ENCODE data around the gene FILIP1L. TPM values are rescaled to one million over a fixed set of nuclear protein-coding genes. Genes with fewer than 3 reads are reported as not detected.

FILIP1L gene
- not detected in 2 replicates for total RNA-seq (2014; rRNA removed; shearing (Covaris generic))
- polyA plus RNA-seq (2015; cell fraction: cytosol; rRNA removed), result not detected in 2 replicates
- polyA plus RNA-seq (2015; cell fraction: nucleus; rRNA removed), result not detected in 2 replicates

DNA sequence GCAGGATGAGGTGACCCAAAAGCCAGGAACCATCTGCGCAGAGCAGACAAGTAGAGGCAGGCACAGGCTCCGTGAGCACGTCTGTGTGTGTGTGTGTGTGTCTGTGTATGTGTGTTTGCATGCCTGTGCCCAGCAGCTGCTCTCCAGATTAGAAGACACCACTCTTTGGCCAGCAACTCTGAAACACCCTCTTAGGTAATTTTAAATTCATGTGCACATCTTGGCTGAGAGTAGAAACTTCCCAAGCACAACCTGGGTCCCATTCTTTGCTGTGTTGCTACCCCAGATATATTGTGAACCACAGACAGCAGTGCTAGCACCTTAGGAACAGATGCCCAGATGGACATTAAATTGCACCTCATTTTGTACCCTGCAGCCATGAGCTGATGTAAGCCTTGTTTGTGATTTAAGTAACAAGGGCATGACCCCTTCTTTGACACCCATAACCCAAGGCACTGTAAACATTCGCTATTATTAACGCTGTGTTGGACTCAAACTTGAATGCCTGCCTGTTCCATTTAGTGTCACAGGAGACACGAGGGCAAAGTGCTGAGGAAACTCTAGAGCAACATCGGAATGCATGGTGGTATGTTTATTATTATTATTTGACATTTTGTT, at the start of gene FILIP1L:
TSS of gene FILIP1L (minus strand) at position 89 of the 618 bp plus-strand sequence.
- DNase-seq (ENCODE audit: low read depth, low spot score), result no peak

DNA sequence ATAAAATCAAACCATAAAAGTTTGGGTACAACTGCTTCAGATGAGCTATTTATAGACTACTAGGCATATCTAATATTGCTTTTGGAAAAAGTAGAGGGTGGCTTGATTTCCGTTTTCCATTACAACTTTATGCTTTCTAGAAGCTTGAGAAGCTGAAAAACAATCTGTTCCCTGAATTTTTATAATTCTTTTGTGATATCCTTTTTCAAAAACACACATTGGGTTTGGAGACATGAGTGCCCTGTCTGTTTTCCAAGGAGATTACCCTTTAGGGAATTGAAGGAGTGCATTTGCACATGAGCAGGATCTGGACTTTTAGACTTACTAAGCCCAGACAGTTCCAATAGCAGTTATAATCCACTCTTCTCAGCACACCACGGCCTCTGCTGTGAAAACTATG, 49.5 kb upstream of the FILIP1L start:
- DNase-seq (ENCODE audit: low read depth, low spot score), result no peak

More for the DNA sequence above, at the start of gene FILIP1L:
- in situ Hi-C loops (cut with HindIII; ENCODE audit: low pct_unique_long_range_greater_than_20kb, low sequenced_read_pairs), result no loop called here

DNA sequence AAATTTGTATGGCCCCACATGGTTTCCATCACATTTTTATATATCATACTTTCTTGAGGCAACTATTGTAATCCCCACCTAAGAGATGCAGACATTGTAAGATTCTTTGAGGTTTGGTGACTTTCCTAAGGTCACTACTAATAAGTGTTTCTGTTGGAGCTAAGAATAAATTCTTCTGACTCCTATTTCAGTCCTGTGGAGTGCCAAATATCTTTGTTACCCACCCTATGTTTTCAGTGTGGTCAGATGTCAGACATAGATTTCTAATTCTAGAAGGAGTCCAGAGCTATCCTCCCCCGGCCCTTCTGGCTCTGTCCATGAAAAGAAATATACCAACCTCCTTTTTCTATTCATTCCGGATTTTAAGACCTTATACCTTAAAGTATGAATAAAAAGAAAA, 46.2 kb upstream of the FILIP1L start:
- DNase-seq (ENCODE audit: low read depth, low spot score), result no peak
- in situ Hi-C loops (cut with HindIII; ENCODE audit: low pct_unique_long_range_greater_than_20kb, low sequenced_read_pairs), result no loop called here

More for the DNA sequence above, 49.5 kb upstream of the FILIP1L start:
- in situ Hi-C loops (cut with HindIII; ENCODE audit: low pct_unique_long_range_greater_than_20kb, low sequenced_read_pairs), result no loop called here

DNA sequence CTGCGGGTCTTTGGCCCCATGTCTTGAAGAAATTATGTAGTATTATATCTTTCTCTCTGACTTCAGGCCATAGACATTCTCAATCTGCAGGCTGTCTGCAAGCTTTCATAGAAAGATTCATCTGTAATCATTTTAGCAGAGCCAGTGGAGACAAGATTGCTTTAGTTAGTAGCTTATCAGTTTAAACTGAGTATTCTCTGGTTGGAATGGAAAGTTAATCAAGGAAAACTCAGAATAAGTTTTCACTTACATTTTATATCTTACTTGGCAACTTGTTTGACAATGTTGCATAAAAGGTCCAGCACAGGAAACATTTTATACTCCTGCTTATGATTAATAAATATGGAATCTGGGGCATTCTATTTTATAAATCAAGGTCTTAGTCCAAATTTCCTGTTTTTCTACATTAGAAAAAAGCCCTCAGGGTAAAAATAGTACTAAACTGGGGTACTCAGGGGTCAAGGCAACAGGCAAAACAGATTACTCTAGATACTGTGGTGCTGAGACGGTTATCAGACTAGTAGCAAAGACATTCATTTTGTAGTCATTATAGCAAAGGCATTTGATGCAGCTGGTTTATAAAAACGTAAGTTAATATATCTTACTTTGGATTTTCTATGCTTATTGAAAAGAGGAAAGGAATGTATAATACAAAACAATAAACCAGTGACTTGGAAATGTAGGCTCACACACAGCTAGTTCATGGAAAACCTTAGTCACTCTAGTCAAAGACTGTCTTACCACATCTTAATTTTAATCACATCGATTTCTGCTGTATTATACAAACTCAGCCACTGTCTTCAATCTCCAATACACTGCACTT, 45.2 kb upstream of the FILIP1L start:
- in situ Hi-C loops (cut with HindIII; ENCODE audit: low pct_unique_long_range_greater_than_20kb, low sequenced_read_pairs), result no loop called here
- DNase-seq (ENCODE audit: low read depth, low spot score), result no peak

DNA sequence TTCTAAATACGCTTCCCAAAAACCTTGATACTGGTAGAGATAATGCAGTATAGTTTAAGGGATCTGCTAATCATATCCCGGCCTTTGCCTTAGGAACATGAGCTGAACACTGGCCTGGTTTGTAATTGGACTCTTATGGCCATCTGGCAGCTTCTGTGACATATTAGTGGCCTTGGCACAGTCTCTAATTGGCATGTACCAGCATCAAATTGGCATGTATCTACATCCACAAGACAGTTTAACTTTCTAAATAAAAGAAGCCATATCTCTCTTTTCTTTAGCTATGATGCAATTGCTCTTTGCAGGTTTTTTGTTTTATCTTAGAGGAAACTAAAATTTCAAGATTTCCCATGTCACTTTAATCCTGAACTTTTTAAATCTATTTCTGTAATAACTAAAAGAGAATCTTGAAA, 44.6 kb upstream of the FILIP1L start:
- in situ Hi-C loops (cut with HindIII; ENCODE audit: low pct_unique_long_range_greater_than_20kb, low sequenced_read_pairs), result no loop called here
- no peak for DNase-seq (ENCODE audit: low read depth, low spot score)

DNA sequence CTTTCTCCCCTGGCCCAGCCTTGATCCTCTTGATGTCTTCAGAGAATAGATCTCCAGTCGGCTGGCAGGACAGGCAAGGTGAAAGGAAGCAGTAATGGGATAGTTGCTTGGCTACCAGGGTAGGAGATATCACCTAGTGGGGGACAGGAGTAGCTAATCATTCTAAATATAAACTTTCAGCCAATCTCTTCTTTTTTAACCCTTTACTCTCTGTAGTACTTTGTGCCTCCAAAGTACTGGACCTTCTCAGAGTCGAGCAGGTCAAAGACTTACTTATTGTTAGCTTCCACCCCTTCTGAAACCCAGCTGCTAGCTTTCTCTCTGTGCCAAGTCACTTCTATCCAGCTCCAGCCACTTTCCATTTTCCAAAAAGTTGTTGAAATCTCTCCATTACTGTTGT, 43.4 kb upstream of the FILIP1L start:
- in situ Hi-C loops (cut with HindIII; ENCODE audit: low pct_unique_long_range_greater_than_20kb, low sequenced_read_pairs), result no loop called here
- no peak for DNase-seq (ENCODE audit: low read depth, low spot score)

DNA sequence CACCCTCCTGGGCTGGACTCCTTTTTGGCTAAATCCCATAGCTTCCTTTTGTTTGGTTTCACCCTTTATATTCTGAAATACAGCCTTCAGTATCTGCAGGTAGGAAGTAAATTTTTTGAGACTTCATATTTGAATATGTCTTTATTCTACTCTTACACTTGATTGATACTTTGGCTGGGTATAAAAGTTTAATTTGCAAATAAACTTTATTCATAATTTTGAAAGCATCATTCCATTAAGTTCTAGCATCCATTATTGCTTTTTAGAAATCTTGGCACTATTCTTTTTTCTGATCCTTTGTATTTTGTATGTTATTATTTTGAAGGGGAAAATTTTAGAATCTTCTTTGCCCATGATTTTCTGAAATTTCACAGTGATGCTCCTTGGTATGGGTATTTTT, 41.3 kb upstream of the FILIP1L start:
- in situ Hi-C loops (cut with HindIII; ENCODE audit: low pct_unique_long_range_greater_than_20kb, low sequenced_read_pairs), result no loop called here
- no peak for DNase-seq (ENCODE audit: low read depth, low spot score)

DNA sequence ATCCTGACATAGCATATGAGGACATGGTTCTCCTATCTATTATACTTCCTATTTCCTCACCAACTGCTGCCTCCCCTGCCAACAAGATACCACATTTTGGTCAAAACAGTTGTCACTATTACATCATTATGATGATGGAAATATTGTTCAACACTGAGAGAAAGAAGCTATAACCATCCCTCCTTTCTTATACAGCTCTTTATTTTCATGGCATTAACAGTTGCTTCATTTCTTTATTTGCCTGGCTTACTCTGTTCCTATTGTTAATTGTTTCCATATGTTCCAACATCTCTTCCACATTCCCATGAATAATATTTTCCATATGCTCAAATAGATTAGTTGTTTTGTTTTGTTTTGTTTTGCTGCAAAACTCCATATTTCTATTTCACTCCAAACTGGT, 40.8 kb upstream of the FILIP1L start:
- in situ Hi-C loops (cut with HindIII; ENCODE audit: low pct_unique_long_range_greater_than_20kb, low sequenced_read_pairs), result no loop called here
- DNase-seq (ENCODE audit: low read depth, low spot score), result no peak

DNA sequence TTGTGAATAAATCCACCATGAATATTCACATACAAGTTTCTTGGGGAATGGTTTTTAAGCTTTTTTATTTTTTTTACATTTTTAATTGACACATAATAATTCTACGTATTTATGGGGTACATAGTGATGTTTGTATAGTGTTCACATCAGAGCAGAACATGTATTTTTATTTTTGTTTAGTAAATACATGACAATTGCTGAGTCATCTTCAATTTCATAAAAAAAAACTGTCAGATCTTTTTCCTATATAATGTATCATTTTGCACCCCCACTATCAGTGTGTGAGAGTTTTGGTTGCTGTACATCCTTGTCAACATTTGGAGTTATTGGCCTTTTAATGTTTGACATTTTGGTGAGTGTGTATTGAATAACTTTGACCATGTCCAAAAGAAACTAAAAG, 39.9 kb upstream of the FILIP1L start:
- DNase-seq (ENCODE audit: low read depth, low spot score), result no peak
- in situ Hi-C loops (cut with HindIII; ENCODE audit: low pct_unique_long_range_greater_than_20kb, low sequenced_read_pairs), result no loop called here

DNA sequence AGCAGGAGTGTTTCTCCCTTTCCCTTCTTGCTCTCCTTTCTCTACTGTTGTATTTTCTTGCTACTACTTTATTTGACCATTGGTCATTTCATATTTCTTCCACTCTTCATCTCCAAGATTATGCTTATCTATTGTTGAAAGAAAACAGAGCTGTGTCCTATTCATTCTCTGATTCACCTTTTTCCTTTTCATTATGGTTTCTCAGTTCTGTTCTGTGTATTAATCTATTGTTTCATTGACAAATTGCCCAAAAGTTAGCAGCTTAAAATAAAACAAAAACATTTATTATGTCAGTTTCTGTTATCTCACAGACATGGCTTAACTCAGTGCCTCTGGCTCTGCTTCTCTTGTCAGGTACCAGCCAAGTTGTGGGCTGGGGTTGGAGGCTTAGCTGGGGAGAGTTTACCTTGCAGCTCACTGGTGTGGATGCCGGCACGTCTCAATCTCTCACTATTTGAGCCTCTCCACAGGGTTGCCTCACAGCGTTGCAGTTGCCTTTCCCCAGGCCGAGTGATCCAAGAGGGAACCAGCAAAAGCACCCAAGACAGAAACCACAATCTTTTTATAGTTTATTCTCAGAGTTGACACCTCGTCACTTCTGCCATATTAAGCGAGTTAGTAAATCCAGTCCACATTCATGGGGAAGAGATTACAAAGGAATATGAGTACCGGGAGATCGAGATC, 36.9 kb upstream of the FILIP1L start:
- in situ Hi-C loops (cut with HindIII; ENCODE audit: low pct_unique_long_range_greater_than_20kb, low sequenced_read_pairs), result no loop called here

DNA sequence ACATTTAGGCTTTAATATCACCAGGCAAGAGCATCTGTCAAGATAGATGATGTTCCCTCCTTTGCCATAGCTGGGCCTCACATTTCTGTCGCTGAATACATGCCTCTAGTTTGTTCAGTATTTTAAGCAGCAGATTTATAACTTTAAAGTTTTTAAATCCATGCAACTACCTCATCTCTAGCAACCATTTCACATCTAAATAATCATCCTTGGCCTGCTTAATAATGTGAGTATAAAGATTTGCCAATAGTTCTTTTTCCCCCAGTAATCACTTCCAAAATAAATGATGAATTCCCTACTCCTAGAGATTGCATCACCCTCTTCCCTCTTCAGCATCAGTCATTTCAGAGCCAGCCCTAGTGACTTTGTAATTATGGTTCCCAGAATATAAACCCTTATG, 36.2 kb upstream of the FILIP1L start:
- in situ Hi-C loops (cut with HindIII; ENCODE audit: low pct_unique_long_range_greater_than_20kb, low sequenced_read_pairs), result no loop called here
- DNase-seq (ENCODE audit: low read depth, low spot score), result no peak

More for the DNA sequence above, 36.9 kb upstream of the FILIP1L start:
- DNase-seq (ENCODE audit: low read depth, low spot score), result no peak

DNA sequence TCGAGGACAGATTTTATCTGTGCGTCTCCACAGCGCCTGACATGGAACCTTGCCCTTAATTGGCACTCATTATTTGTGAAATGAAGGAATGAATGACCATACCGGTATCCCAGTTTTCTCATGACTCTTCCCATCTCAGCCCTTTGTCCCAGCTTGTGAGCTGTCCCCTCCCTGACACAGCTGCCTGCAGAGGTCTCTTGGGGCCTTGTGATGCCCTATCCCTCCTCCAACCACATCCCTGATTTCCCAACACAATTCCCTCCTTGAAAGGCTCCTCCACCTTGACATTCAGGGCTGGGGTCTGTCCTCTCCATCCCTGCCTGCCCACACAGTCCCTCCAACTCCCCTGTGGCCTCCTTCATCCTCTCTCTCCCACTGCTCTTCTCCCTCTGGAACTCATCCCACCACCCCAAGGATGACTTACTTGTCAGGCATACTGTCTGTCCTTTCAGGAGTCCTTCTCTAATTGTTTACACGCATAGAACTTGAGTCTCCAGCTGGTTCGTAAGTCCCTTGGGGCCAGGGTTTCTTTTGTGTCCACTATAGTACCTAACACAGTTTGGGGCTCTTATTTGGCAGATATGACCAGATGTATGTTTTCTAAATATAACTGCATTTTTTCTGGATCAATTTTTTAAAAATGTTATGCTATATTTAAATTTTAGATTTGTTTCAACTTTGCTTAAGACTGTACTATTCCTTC, 35.6 kb upstream of the FILIP1L start:
- no peak for DNase-seq (ENCODE audit: low read depth, low spot score)
- in situ Hi-C loops (cut with HindIII; ENCODE audit: low pct_unique_long_range_greater_than_20kb, low sequenced_read_pairs), result no loop called here

DNA sequence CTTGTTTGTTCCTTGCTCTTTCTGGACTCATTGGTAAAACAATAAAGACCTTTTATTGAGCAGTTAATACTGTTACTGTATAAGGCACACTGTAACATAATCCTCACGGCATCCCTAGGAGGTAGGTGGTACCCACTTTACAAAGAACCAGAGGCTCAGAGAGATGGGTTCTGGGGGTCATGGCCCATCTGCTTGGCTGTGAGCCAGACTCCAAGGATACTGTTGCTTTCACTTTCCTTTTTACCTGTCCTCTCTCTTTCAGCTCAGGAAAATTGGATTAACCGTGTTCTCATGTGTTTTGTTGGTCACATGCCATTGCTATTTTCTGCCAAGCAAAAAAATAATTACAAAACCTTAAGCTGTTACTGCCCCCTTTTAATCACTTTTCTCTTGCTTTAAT, 34.8 kb upstream of the FILIP1L start:
- DNase-seq (ENCODE audit: low read depth, low spot score), result no peak
- in situ Hi-C loops (cut with HindIII; ENCODE audit: low pct_unique_long_range_greater_than_20kb, low sequenced_read_pairs), result no loop called here

DNA sequence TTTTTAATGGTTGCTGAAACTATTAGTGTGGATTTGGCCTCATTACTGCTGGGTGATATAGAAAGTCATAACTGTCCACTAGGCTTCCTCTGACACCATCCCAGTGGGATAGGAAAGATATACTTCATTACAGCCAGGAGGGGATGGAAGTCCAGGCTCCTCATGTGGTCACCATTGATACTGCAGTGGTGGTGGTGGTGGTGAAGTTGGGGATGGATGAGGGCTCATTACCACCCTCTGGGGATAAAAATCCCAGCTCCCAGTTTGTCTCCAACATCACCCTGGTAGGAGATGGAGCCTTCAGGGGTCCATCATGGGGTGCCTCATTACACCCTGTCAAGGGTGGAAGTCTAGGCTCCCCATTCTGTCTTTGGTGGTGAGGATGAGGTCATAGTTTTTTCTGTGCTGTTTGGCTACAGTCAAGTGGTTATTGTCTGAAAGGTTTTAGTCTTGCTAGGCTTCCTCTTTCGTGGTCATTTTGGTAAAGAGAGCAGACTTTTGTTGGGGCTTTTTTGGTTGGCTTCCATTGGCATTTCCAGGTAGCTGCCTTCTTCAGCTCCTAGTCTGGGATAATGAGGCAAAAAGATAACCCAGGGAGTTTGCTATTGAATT, 30.1 kb upstream of the FILIP1L start:
- DNase-seq (ENCODE audit: low read depth, low spot score), result no peak
- in situ Hi-C loops (cut with HindIII; ENCODE audit: low pct_unique_long_range_greater_than_20kb, low sequenced_read_pairs), result no loop called here

DNA sequence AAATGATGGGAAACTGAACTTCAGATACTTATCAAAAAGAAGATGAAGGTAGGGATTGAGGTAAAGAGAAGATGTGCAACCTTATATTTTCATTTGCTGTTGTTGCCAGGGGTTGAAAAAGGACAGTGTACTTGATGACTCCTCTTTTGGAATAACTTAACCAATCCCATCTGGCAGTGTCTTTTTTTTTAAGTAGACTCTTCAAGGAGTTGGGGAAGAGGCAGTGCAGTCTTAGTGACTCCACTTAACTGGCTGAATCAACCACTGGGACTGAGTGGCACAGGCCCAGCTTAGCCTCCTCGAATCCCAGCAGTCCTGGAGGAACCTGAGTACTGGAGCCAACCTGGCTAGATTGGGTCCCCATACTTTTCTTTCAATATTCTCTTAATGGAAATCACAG, 27.3 kb upstream of the FILIP1L start:
- no peak for DNase-seq (ENCODE audit: low read depth, low spot score)
- in situ Hi-C loops (cut with HindIII; ENCODE audit: low pct_unique_long_range_greater_than_20kb, low sequenced_read_pairs), result no loop called here

DNA sequence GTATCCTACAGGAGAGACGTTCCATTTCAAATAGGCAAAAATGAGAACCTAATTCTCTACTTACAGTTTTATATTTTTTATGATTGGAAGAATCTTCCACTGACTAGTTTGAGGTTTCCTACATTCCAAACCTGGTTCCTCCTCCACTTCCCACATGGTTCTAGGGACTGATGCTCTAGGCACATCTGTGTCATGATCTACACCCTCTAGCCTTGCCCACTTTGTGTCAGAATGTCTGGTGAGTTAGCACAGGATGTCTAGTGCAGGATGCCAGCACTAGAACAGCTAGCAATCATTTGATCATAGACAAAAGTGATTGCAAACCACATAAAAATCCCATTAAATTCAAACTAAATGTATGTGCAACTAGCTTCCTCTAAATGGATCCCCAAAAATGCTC, 26.7 kb upstream of the FILIP1L start:
- in situ Hi-C loops (cut with HindIII; ENCODE audit: low pct_unique_long_range_greater_than_20kb, low sequenced_read_pairs), result no loop called here
- no peak for DNase-seq (ENCODE audit: low read depth, low spot score)

DNA sequence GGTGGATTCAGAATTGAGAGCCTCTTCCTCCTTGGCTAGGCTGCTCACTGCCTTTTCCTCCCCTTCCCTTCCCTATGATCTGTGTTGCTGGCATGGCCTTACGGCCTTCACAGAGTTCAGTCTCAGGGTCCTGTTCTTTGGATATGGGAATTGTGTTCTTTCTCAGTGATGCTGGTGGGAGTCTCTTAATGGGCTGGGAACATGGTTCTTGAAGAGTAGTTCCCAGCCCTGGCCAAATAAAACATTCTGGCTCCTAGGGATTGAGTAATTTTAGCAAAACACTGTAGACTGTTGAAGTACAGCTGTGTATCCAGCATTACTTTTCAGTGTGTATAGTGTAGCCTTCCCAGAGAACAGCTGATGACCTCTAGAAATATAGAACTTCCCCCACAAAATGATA, 22.6 kb upstream of the FILIP1L start:
- in situ Hi-C loops (cut with HindIII; ENCODE audit: low pct_unique_long_range_greater_than_20kb, low sequenced_read_pairs), result no loop called here
- DNase-seq (ENCODE audit: low read depth, low spot score), result no peak

DNA sequence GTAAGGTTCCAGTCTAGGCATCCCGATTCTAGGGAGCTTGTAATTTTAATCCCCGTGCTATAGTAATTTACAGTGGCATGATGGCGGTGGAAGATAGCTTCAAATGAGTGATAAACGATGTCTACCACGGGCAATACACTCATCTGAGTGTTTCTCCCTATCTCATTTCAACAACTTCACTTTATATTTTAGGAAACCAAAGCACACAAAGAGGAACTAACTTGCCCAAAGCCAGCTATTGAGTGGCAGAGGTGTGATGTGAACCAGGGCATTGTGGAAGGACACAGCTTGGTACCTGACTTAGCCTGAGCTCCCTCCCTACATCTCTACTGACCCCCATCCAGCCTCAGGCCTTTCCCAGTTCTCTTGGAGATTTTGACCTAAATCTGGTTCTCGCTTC, 16.9 kb upstream of the FILIP1L start:
- in situ Hi-C loops (cut with HindIII; ENCODE audit: low pct_unique_long_range_greater_than_20kb, low sequenced_read_pairs), result no loop called here
- no peak for DNase-seq (ENCODE audit: low read depth, low spot score)

Data from SK-MEL-5 (cell line).